ENCODE results near the gene ACBD6.

GRCh38 chr1:180352588-180352987, 149.8 kb downstream of the ACBD6 start:
- TF ChIP-seq CTCF (conservative IDR thresholded peaks at IDR 0.05; ENCODE audit: low read depth, low read length) (no peak), EZH2 (IDR thresholded peaks at IDR 0.05; ENCODE audit: borderline replicate concordance, low read depth, low read length, poor library complexity, severe bottlenecking) (no peak)
